Measurements from ENCODE around the gene CELF1. TPM values are rescaled to one million over a fixed set of nuclear protein-coding genes. Genes with fewer than 3 reads are reported as not detected.
A peak's percentile ranks its signal among the peaks of the same experiment; 100 is the strongest.

CELF1 gene
- total and polyA plus RNA-seq, 2 experiments from 2014 or later, result 59.1 to 84.6 TPM

- Histone ChIP-seq H3K9me3 (ENCODE audit: low read depth) (no peaks in the 10 kb centered on the region), H3K36me3 (replicated peaks; ENCODE audit: insufficient read depth, low read depth) (no peaks in the 10 kb centered on the region), H3K27me3 (no peaks in the 10 kb centered on the region), H3K9me2 (replicated peaks; ENCODE audit: insufficient read depth) (no peaks in the 10 kb centered on the region), H2AFZ (no peak overlapping the region), H3K4me2 (no peak overlapping the region), H3K4me3 (no peak overlapping the region), H3K27ac (peak overlapping the region; percentile 20), H3K79me2 (peaks cover 98% of the 10 kb centered on the region), H4K20me1 (ENCODE audit: insufficient read depth, poor library complexity, severe bottlenecking) (peaks cover 59% of the 10 kb centered on the region), H3K4me1 (ENCODE audit: insufficient read depth) (peaks cover 6% of the 10 kb centered on the region)
- TF ChIP-seq CTCF (IDR thresholded peaks at IDR 0.05; ENCODE audit: poor library complexity) (no peak), EZH2 (IDR thresholded peaks at IDR 0.05; ENCODE audit: borderline replicate concordance) (no peak), EZH2phosphoT487 (IDR thresholded peaks at IDR 0.05; ENCODE audit: low read depth, severe bottlenecking, unreplicated experiment) (no peak)
- 77% methylated on average over 4 of the region's 4 CpGs for WGBS (ENCODE audit: low lambda C conversion rate, missing lambda C conversion rate)
- no peak for DNase-seq (ENCODE audit: low spot score)
These were observed 57.7 kb downstream of the CELF1 start for GRCh38 chr11:47495011-47495855.

- peaks cover 61% of the 10 kb centered on the region for H3K79me2 ChIP-seq
- no peaks in the 10 kb centered on the region for H3K9me3 ChIP-seq (ENCODE audit: low read depth)
These were observed 63.6 kb downstream of the CELF1 start for GRCh38 chr11:47489395-47489755.

GRCh38 chr11:47488674-47489394, 64.1 kb downstream of the CELF1 start:
- no peaks in the 10 kb centered on the region for H3K9me2 ChIP-seq (replicated peaks; ENCODE audit: insufficient read depth)
- no peak overlapping the region for H2AFZ ChIP-seq
- TF ChIP-seq EZH2phosphoT487 (IDR thresholded peaks at IDR 0.05; ENCODE audit: low read depth, severe bottlenecking, unreplicated experiment) (no peak), CTCF (IDR thresholded peaks at IDR 0.05; ENCODE audit: poor library complexity) (no peak), EZH2 (IDR thresholded peaks at IDR 0.05; ENCODE audit: borderline replicate concordance) (no peak)
- H3K4me2 ChIP-seq, result no peak overlapping the region
- no peaks in the 10 kb centered on the region for H3K9me3 ChIP-seq (ENCODE audit: low read depth)
- peaks cover 16% of the 10 kb centered on the region for H4K20me1 ChIP-seq (ENCODE audit: insufficient read depth, poor library complexity, severe bottlenecking)
- peaks cover 3% of the 10 kb centered on the region for H3K36me3 ChIP-seq (replicated peaks; ENCODE audit: insufficient read depth, low read depth)
- H3K79me2 ChIP-seq, result peaks cover 57% of the 10 kb centered on the region
- H3K27me3 ChIP-seq, result no peaks in the 10 kb centered on the region
- H3K4me3 ChIP-seq, result no peak overlapping the region
- no peak for DNase-seq (ENCODE audit: low spot score)
- 81% methylated on average over 6 of the region's 6 CpGs for WGBS (ENCODE audit: low lambda C conversion rate, missing lambda C conversion rate)
- peak overlapping the region; percentile 40 for H3K27ac ChIP-seq
- H3K4me1 ChIP-seq (ENCODE audit: insufficient read depth), result peaks cover 14% of the 10 kb centered on the region

More at GRCh38 chr11:47489395-47489755, 63.6 kb downstream of the CELF1 start:
- DNase-seq (ENCODE audit: low spot score), result no peak
- WGBS (ENCODE audit: low lambda C conversion rate, missing lambda C conversion rate), result 74% methylated on average over 2 of the region's 2 CpGs
- Histone ChIP-seq H3K9me2 (replicated peaks; ENCODE audit: insufficient read depth) (no peaks in the 10 kb centered on the region), H3K4me2 (no peak overlapping the region), H3K4me3 (no peak overlapping the region), H3K36me3 (replicated peaks; ENCODE audit: insufficient read depth, low read depth) (peaks cover under 1% of the 10 kb centered on the region), H3K27ac (peak overlapping the region; percentile 8), H3K27me3 (no peaks in the 10 kb centered on the region), H4K20me1 (ENCODE audit: insufficient read depth, poor library complexity, severe bottlenecking) (peaks cover 18% of the 10 kb centered on the region), H2AFZ (no peak overlapping the region), H3K4me1 (ENCODE audit: insufficient read depth) (peaks cover 14% of the 10 kb centered on the region)
- no peak for TF ChIP-seq CTCF (IDR thresholded peaks at IDR 0.05; ENCODE audit: poor library complexity)
- no peak for TF ChIP-seq EZH2phosphoT487 (IDR thresholded peaks at IDR 0.05; ENCODE audit: low read depth, severe bottlenecking, unreplicated experiment)
- no peak for TF ChIP-seq EZH2 (IDR thresholded peaks at IDR 0.05; ENCODE audit: borderline replicate concordance)

Data from hepatocyte (in vitro differentiated cells).